ENCODE results near the gene SCOC. TPM values are rescaled to one million over a fixed set of nuclear protein-coding genes. Genes with fewer than 3 reads are reported as not detected.
A peak's percentile ranks its signal among the peaks of the same experiment; 100 is the strongest.

Gene SCOC
- total RNA-seq = 74.1 TPM
- polyA plus RNA-seq (ENCODE audit: insufficient read depth, low read depth, low replicate concordance) = 99.4 TPM
- long read RNA-seq, donor 1, transcript SCOC-203 (4 exons, 1,999 nt) = minor isoform, 8 of 43 reads
- long read RNA-seq, donor 1, transcript SCOC-211 (4 exons, 1,959 nt) = major isoform, 33 of 43 reads
- long read RNA-seq, donor 1, partial matches to known transcripts = 0 of 43 reads
- long read RNA-seq, donor 1, other reads (novel, unspliced or antisense) = 0 of 43 reads
- long read RNA-seq, donor 2, transcript SCOC-211 (4 exons, 1,959 nt) = major isoform, 27 of 66 reads
- long read RNA-seq, donor 2, transcript SCOC-203 (4 exons, 1,999 nt) = minor isoform, 23 of 66 reads
- long read RNA-seq, donor 2, partial matches to known transcripts = 15 of 66 reads
- long read RNA-seq, donor 2, other reads (novel, unspliced or antisense) = 0 of 66 reads
- long read RNA-seq, donor 3, transcript SCOC-203 (4 exons, 1,999 nt) = minor isoform, 24 of 68 reads
- long read RNA-seq, donor 3, transcript SCOC-211 (4 exons, 1,959 nt) = major isoform, 38 of 68 reads
- long read RNA-seq, donor 3, partial matches to known transcripts = 5 of 68 reads
- long read RNA-seq, donor 3, other reads (novel, unspliced or antisense) = 0 of 68 reads
- long read RNA-seq, donor 4, transcript SCOC-211 (4 exons, 1,959 nt) = major isoform, 22 of 35 reads
- long read RNA-seq, donor 4, transcript SCOC-203 (4 exons, 1,999 nt) = minor isoform, 11 of 35 reads
- long read RNA-seq, donor 4, partial matches to known transcripts = 0 of 35 reads
- long read RNA-seq, donor 4, other reads (novel, unspliced or antisense) = 0 of 35 reads
- long read RNA-seq, donor 5, partial matches to known transcripts = 0 of 3 reads
- long read RNA-seq, donor 5, other reads (novel, unspliced or antisense) = 0 of 3 reads
- long read RNA-seq, donor 6, transcript SCOC-203 (4 exons, 1,999 nt) = minor isoform, 40 of 162 reads
- long read RNA-seq, donor 6, transcript SCOC-211 (4 exons, 1,959 nt) = major isoform, 61 of 162 reads
- long read RNA-seq, donor 6, transcript SCOC-207 (3 exons, 1,838 nt) = minor isoform, 5 of 162 reads
- long read RNA-seq, donor 6, partial matches to known transcripts = 51 of 162 reads
- long read RNA-seq, donor 6, other reads (novel, unspliced or antisense) = 5 of 162 reads
- long read RNA-seq, donor 7, transcript SCOC-211 (4 exons, 1,959 nt) = major isoform, 37 of 56 reads
- long read RNA-seq, donor 7, transcript SCOC-203 (4 exons, 1,999 nt) = minor isoform, 9 of 56 reads
- long read RNA-seq, donor 7, partial matches to known transcripts = 2 of 56 reads
- long read RNA-seq, donor 7, other reads (novel, unspliced or antisense) = 7 of 56 reads
- long read RNA-seq, donor 8, transcript SCOC-211 (4 exons, 1,959 nt) = major isoform, 43 of 60 reads
- long read RNA-seq, donor 8, transcript SCOC-203 (4 exons, 1,999 nt) = minor isoform, 15 of 60 reads
- long read RNA-seq, donor 8, partial matches to known transcripts = 0 of 60 reads
- long read RNA-seq, donor 8, other reads (novel, unspliced or antisense) = 0 of 60 reads
- long read RNA-seq, donor 9, transcript SCOC-211 (4 exons, 1,959 nt) = major isoform, 28 of 57 reads
- long read RNA-seq, donor 9, transcript SCOC-203 (4 exons, 1,999 nt) = minor isoform, 14 of 57 reads
- long read RNA-seq, donor 9, partial matches to known transcripts = 13 of 57 reads
- long read RNA-seq, donor 9, other reads (novel, unspliced or antisense) = 0 of 57 reads
- long read RNA-seq, donor 10, transcript SCOC-211 (4 exons, 1,959 nt) = major isoform, 15 of 27 reads
- long read RNA-seq, donor 10, transcript SCOC-203 (4 exons, 1,999 nt) = minor isoform, 12 of 27 reads
- long read RNA-seq, donor 10, partial matches to known transcripts = 0 of 27 reads
- long read RNA-seq, donor 10, other reads (novel, unspliced or antisense) = 0 of 27 reads

DNA sequence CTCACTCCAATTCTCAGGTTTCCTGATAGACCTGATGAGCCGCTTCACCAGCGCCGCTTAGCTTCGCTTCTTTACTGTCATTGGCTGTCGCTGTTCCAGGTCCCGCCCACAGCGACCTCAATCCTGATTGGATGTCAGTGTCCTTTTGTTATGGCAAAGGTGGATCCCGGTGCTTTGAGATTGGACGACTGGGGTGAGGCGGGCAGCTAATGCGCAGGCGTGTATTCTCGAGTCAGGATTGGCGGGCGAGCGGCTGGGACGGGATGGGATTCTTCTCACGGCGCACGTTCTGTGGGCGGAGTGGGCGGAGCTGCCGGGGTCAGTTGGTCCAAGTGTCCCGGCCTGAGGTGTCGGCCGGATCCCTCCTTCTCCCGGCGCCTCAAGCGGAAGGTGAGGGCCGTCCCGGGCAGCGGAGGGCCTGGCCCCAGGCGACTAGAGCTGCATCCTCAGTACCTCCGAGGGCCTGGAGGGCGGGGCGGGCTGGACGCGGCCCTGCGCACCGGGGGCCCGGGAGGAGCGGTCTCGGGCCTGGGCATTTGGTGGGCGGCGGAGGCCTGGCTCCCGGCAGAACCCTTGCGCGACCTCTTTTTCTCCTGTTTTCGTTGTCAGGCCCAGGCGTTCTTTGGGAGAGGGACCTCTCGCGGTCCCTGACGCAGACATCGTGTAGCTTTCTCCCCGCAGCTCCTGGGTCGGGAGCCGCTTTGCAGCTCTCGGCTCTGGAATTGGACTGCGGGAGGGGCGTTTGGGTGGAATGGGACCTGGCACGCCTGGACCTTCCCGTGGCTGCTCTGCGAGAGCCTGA lies at the start of gene SCOC:
TSS of gene SCOC (plus strand) at position 319 of the 802 bp plus-strand sequence. CDS start 5,525 bp downstream, outside the sequence.
- peak; percentile 99 for FAIRE-seq
- TF ChIP-seq CTCF (IDR thresholded peaks at IDR 0.05; ENCODE audit: borderline replicate concordance, extremely low read depth, insufficient read depth) = no peak
- Histone ChIP-seq H3K27me3 (ENCODE audit: control insufficient read depth, insufficient read depth, low read length) (no peaks in the 10 kb centered on the region), H3K4me1 (ENCODE audit: control insufficient read depth in 2 of 3, insufficient read depth in 2 of 3, low read depth in 1 of 3, low read length in 3 of 3) (peaks cover 7% of the 10 kb centered on the region in 3 donors), H3K9ac (ENCODE audit: low read length in 3 of 3) (peak within 1 kb of the TSS; percentile 55 to 99 (median 86)), H3K36me3 (ENCODE audit: control insufficient read depth in 2 of 3, insufficient read depth in 3 of 3, low read length in 3 of 3) (no peaks in the 10 kb centered on the region), H3K9me3 (ENCODE audit: control insufficient read depth in 2 of 3, insufficient read depth in 1 of 3, low read length in 3 of 3) (no peaks in the 10 kb centered on the region), H3K27ac (ENCODE audit: low read depth in 2 of 2, low read length in 2 of 2) (peak within 1 kb of the TSS; percentile 77 to 87), H3K4me3 (ENCODE audit: low read length in 3 of 3) (peak within 1 kb of the TSS; percentile 80 to 99 (median 95))
- DNase-seq = peak; percentile 99 to 100 (median 100)
- intact Hi-C loops (cut with DNase I) = no loop called here

- H3K27me3 ChIP-seq (ENCODE audit: control insufficient read depth, insufficient read depth, low read length) = no peaks in the 10 kb centered on the region
- no peak overlapping the region for H3K27ac ChIP-seq (ENCODE audit: low read depth in 2 of 2, low read length in 2 of 2)
- no peaks in the 10 kb centered on the region for H3K4me1 ChIP-seq (ENCODE audit: control insufficient read depth in 2 of 3, insufficient read depth in 2 of 3, low read depth in 1 of 3, low read length in 3 of 3)
- no peak overlapping the region for H3K4me3 ChIP-seq (ENCODE audit: low read length in 3 of 3)
- no peaks in the 10 kb centered on the region for H3K36me3 ChIP-seq (ENCODE audit: control insufficient read depth in 2 of 3, insufficient read depth in 3 of 3, low read length in 3 of 3)
- intact Hi-C loops (cut with DNase I) = no loop called here
- no peaks in the 10 kb centered on the region for H3K9me3 ChIP-seq (ENCODE audit: control insufficient read depth in 2 of 3, insufficient read depth in 1 of 3, low read length in 3 of 3)
- TF ChIP-seq CTCF (IDR thresholded peaks at IDR 0.05; ENCODE audit: borderline replicate concordance, extremely low read depth, insufficient read depth) = peak; percentile 55
- DNase-seq (peak in 3 of 5 donors; percentile 48 to 77 (median 72)), FAIRE-seq (peak; percentile 42)
- H3K9ac ChIP-seq (ENCODE audit: low read length in 3 of 3) = no peak overlapping the region
Measured at GRCh38 chr4:140326395-140326993, 47.0 kb upstream of the SCOC start.

Data from kidney (tissue), 22 donors.